PFSK-1 (cell line): ENCODE data around the gene KXD1. TPM values are rescaled to one million over a fixed set of nuclear protein-coding genes. Genes with fewer than 3 reads are reported as not detected.

Source experiments
- FOXP2 ChIP-seq: optimal IDR thresholded peaks from 2 replicates; pipeline ENCODE3; 2011; ENCODE audit warnings: borderline replicate concordance, control low read depth, inconsistent platforms; ENCODE audit not compliant: insufficient read depth; ENCODE audit errors: extremely low read length, extremely low read depth
- POLR2AphosphoS5 ChIP-seq: IDR thresholded peaks from 2 replicates; pipeline ENCODE4 v1.6.1; 2012; ENCODE audit warnings: low read depth, mild to moderate bottlenecking, control low read depth, low read length, moderate library complexity
- SIN3A ChIP-seq: IDR thresholded peaks from 2 replicates; pipeline ENCODE4 v1.6.1; 2012; ENCODE audit warnings: mild to moderate bottlenecking, low read length, moderate library complexity, borderline replicate concordance; ENCODE audit not compliant: insufficient read depth
- TAF1 ChIP-seq: IDR thresholded peaks from 2 replicates; pipeline ENCODE4 v1.6.1; 2012; ENCODE audit warnings: low read length, control low read depth, borderline replicate concordance; ENCODE audit not compliant: insufficient read depth
- polyA plus RNA-seq: library from polyadenylated mRNA; unstranded; fragments of >200 nt; gene quantifications from one replicate; pipeline ENCODE4 v1.2.1, GENCODE V29; 2012; ENCODE audit warnings: low read depth, missing spikeins; ENCODE audit not compliant: insufficient read length
- TF ChIP-seq, protein P1 (sequence below), 2 experiments: IDR thresholded peaks; 2 replicates each; pipeline versions ENCODE4 v1.6.1 to v1.8.0; 2011 to 2012; ENCODE audit warnings: low read depth in 2 of 2, low read length in 2 of 2, control low read depth in 1 of 2, inconsistent platforms in 1 of 2, mild to moderate bottlenecking in 1 of 2, moderate library complexity in 1 of 2; ENCODE audit not compliant: insufficient read depth in 1 of 2

The KXD1 gene, protein sequence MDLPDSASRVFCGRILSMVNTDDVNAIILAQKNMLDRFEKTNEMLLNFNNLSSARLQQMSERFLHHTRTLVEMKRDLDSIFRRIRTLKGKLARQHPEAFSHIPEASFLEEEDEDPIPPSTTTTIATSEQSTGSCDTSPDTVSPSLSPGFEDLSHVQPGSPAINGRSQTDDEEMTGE
- polyA plus RNA-seq: 246 TPM

DNA sequence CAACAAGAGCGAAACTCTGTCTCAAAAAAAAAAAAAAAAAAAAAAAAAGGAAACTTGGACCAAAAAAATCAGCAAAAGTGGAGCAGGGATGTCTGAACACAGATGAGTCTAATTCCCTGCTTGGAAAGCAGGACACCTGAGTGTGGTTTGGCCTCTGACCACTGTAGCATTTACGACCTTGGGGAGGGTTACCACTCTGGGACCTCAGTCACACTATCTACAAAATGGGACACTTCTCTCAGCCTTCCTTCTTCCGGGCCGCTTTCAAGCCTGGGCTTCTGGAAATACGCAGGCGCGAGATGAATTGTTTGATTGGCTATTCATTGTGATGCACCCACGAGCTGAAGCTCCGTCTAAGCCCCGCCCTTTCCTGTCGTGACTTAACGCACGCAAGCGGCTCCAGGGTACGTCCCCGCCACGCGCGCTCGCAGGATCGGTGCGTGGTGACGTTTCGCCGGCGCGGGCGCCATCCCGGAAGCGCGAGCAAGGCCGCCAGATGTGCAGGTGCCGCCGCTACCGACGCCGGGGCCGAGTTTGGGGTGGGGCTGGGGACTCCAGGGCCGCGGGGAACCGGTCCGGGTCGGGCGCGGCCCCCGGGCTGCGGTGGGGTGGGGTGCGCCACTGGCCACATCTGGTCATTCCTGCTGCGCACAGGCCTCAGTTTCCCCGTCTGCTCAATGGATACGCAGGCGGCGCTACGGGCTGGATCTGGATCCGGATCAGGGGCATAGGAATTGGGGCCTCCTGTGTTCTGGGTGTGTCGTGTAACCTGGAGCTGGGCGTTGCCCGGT lies at the start of gene KXD1:
TSS of gene KXD1 (plus strand) at position 460 of the 791 bp plus-strand sequence. CDS start 4,187 bp downstream, outside the sequence.
- TF ChIP-seq FOXP2: peak; percentile 95
- TF ChIP-seq, protein P1, sequence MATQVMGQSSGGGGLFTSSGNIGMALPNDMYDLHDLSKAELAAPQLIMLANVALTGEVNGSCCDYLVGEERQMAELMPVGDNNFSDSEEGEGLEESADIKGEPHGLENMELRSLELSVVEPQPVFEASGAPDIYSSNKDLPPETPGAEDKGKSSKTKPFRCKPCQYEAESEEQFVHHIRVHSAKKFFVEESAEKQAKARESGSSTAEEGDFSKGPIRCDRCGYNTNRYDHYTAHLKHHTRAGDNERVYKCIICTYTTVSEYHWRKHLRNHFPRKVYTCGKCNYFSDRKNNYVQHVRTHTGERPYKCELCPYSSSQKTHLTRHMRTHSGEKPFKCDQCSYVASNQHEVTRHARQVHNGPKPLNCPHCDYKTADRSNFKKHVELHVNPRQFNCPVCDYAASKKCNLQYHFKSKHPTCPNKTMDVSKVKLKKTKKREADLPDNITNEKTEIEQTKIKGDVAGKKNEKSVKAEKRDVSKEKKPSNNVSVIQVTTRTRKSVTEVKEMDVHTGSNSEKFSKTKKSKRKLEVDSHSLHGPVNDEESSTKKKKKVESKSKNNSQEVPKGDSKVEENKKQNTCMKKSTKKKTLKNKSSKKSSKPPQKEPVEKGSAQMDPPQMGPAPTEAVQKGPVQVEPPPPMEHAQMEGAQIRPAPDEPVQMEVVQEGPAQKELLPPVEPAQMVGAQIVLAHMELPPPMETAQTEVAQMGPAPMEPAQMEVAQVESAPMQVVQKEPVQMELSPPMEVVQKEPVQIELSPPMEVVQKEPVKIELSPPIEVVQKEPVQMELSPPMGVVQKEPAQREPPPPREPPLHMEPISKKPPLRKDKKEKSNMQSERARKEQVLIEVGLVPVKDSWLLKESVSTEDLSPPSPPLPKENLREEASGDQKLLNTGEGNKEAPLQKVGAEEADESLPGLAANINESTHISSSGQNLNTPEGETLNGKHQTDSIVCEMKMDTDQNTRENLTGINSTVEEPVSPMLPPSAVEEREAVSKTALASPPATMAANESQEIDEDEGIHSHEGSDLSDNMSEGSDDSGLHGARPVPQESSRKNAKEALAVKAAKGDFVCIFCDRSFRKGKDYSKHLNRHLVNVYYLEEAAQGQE (IDR thresholded peaks at IDR 0.05; ENCODE audit: insufficient read depth in 1 of 2, low read depth in 2 of 2, low read length in 2 of 2): no peak
- peak; percentile 71; the same call in 1 of the 2 replicates for TF ChIP-seq SIN3A
- TF ChIP-seq POLR2AphosphoS5: peak; percentile 80

DNA sequence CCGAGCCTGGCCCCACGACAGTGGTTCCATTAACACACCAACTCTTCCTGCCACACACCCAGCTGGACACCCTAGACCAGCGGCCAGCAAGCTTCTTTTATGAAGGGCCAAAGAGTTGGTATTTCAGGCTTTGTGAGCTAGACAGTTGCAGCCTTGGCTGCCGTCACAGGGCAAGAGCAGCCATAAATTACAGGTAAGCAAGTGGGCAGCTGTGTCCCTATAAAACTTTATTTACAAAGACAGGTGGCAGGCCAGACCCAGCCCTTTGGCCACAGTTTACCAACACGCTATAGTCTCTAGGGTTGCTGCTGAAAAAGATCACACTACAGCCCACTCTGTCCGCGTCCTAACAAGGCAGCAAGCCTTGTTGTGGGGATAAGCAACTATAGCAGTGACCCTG lies 49.1 kb upstream of the KXD1 start:
- no peak for TF ChIP-seq SIN3A

DNA sequence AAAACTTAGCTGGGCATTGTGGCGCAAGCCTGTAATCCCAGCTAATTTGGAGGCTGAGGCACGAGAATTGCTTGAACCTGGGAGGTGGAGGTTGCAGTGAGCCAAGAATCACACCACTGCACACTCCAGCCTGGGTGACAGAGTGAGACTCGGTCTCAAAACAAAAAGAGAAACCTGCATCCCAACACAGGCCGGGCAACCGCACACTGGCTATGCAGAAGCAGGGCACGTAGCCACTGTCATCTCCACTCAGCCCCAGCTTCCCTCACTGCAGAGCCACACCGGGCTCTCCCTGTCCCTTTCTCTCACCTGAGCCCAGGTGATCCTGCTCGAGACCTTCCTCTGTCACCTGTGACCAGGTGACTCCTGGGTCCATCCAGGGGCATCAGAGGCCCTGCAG lies 47.5 kb upstream of the KXD1 start:
- TF ChIP-seq TAF1 (no peak), POLR2AphosphoS5 (no peak), SIN3A (no peak), FOXP2 (no peak)
- TF ChIP-seq, protein P1 (IDR thresholded peaks at IDR 0.05; ENCODE audit: insufficient read depth in 1 of 2, low read depth in 2 of 2, low read length in 2 of 2): no peak

DNA sequence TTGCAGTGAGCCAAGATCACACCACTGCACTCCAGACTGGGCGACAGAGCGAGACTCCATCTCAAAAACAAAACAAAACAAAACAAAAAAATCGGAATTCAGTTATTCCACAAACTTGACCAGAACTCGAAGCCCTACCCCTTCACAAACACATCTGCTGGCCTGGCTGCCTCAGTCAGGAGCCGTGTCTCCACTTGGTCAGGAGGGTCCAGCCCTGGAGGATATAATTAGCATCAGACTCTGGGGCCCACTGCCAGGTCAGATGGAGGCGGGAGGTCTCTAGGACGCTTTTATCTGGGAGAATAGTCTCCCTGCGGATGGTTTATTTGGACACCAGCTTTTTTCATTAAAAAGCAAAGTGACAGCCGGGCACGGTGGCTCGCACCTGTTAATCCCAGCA lies 43.8 kb upstream of the KXD1 start:
- no peak for TF ChIP-seq FOXP2

DNA sequence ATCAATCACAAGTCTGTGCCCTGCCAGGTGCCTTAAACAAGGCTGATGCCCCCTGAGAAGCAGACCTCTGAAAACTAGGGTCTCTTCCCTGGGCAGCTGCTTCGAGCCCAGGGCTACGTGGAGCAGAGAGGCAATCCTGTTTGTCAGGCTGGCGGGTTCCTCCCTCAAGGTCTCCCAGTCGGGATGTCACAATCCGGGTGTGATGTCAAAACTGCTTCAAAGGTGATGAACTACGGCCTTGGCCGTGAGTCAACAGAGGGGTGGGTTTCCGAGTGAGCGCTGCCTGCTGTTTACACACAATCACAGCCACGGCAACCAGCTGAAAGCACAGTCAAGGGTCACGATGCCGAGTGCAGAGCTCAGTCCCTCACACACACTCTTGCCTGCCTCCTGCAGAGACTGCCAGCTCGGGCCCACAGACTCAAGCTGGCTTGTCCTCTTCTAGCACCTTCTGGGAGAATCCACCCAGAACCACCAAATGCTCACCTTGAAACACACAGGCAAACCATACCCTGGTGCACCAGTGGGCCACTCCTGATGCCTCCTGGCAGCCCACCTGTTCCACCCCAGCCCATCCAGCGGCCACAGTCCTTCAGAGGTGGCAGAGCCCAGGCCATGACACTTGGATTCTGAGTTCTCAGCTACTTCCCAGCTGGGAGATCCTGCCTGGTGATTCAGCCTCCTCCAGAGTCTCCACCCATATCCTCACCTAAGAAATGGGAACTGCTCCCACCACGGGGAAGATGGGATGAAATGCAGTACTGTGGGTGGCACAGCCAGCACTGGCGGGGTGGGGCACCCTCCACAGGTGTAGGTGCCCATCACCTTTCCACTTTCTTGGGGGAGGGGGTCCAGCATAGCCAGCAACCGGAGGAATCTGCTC lies 42.6 kb upstream of the KXD1 start:
- TF ChIP-seq FOXP2 (peak; percentile 99), SIN3A (no peak)

DNA sequence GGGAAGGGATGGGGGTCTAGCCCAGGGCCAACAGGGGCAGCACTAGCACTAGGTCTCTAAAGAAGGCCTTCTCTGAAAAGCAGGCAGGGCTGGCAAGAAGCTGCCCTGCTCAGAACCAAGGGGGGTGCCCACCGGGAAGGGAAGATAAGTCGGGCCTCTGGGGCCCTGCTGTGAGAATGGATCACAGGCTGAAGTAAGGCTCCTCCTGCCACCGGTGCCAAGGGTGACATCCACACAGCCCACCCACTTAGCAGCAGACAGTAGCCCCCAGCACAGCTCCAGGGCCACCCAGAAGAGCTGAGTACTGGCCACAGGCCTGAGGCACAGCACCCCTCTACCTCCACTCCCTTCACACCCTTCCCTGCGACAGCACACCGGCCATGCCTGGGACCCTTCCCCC lies 41.7 kb upstream of the KXD1 start:
- TF ChIP-seq POLR2AphosphoS5 (no peak), SIN3A (no peak), FOXP2 (no peak), TAF1 (no peak)
- TF ChIP-seq, protein P1 (IDR thresholded peaks at IDR 0.05; ENCODE audit: insufficient read depth in 1 of 2, low read depth in 2 of 2, low read length in 2 of 2): no peak
